PFSK-1 (cell line): ENCODE data around the gene OPA3.

ENCODE experiments used
- FOXP2 ChIP-seq: optimal IDR thresholded peaks from 2 replicates; pipeline ENCODE3; 2011; ENCODE audit warnings: borderline replicate concordance, control low read depth, inconsistent platforms; ENCODE audit not compliant: insufficient read depth; ENCODE audit errors: extremely low read length, extremely low read depth
- POLR2AphosphoS5 ChIP-seq: IDR thresholded peaks from 2 replicates; pipeline ENCODE4 v1.6.1; 2012; ENCODE audit warnings: low read depth, mild to moderate bottlenecking, control low read depth, low read length, moderate library complexity
- SIN3A ChIP-seq: IDR thresholded peaks from 2 replicates; pipeline ENCODE4 v1.6.1; 2012; ENCODE audit warnings: mild to moderate bottlenecking, low read length, moderate library complexity, borderline replicate concordance; ENCODE audit not compliant: insufficient read depth
- TAF1 ChIP-seq: IDR thresholded peaks from 2 replicates; pipeline ENCODE4 v1.6.1; 2012; ENCODE audit warnings: low read length, control low read depth, borderline replicate concordance; ENCODE audit not compliant: insufficient read depth
- TF ChIP-seq, protein P1 (sequence below), 2 experiments: IDR thresholded peaks; 2 replicates each; pipeline versions ENCODE4 v1.6.1 to v1.8.0; 2011 to 2012; ENCODE audit warnings: low read depth in 2 of 2, low read length in 2 of 2, control low read depth in 1 of 2, inconsistent platforms in 1 of 2, mild to moderate bottlenecking in 1 of 2, moderate library complexity in 1 of 2; ENCODE audit not compliant: insufficient read depth in 1 of 2

OPA3 gene

GRCh38 chr19:45601524-45602374, 17.1 kb upstream of the OPA3 start, which contains the start of gene GPR4:
GPR4 (minus strand) TSS chr19:45602212; CDS start chr19:45591866, 10,346 bp downstream.
- TF ChIP-seq POLR2AphosphoS5 (no peak), SIN3A (no peak), TAF1 (no peak)
- TF ChIP-seq, protein P1, sequence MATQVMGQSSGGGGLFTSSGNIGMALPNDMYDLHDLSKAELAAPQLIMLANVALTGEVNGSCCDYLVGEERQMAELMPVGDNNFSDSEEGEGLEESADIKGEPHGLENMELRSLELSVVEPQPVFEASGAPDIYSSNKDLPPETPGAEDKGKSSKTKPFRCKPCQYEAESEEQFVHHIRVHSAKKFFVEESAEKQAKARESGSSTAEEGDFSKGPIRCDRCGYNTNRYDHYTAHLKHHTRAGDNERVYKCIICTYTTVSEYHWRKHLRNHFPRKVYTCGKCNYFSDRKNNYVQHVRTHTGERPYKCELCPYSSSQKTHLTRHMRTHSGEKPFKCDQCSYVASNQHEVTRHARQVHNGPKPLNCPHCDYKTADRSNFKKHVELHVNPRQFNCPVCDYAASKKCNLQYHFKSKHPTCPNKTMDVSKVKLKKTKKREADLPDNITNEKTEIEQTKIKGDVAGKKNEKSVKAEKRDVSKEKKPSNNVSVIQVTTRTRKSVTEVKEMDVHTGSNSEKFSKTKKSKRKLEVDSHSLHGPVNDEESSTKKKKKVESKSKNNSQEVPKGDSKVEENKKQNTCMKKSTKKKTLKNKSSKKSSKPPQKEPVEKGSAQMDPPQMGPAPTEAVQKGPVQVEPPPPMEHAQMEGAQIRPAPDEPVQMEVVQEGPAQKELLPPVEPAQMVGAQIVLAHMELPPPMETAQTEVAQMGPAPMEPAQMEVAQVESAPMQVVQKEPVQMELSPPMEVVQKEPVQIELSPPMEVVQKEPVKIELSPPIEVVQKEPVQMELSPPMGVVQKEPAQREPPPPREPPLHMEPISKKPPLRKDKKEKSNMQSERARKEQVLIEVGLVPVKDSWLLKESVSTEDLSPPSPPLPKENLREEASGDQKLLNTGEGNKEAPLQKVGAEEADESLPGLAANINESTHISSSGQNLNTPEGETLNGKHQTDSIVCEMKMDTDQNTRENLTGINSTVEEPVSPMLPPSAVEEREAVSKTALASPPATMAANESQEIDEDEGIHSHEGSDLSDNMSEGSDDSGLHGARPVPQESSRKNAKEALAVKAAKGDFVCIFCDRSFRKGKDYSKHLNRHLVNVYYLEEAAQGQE (IDR thresholded peaks at IDR 0.05; ENCODE audit: insufficient read depth in 1 of 2, low read depth in 2 of 2, low read length in 2 of 2): no peak

DNA sequence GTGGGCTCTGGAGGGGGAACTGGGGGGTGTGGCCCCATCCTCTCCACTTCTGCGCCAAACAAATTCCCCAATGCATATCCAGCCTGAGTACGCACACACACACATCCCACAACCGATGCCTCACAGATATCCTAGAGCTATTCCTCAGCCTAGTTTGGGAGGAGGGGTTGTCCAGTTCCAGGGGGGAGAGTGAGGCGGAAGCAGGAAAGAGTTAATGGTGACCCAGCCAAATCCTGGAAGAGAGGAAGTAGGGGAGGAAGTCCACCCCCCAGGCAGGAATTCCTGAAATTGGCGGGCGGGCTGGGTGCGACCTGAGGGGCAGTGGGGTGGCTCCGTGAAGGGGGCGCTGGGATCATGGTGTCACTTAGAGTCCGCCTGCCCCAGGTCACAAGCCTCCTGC, 16.5 kb upstream of the OPA3 start:
- TF ChIP-seq POLR2AphosphoS5: no peak

DNA sequence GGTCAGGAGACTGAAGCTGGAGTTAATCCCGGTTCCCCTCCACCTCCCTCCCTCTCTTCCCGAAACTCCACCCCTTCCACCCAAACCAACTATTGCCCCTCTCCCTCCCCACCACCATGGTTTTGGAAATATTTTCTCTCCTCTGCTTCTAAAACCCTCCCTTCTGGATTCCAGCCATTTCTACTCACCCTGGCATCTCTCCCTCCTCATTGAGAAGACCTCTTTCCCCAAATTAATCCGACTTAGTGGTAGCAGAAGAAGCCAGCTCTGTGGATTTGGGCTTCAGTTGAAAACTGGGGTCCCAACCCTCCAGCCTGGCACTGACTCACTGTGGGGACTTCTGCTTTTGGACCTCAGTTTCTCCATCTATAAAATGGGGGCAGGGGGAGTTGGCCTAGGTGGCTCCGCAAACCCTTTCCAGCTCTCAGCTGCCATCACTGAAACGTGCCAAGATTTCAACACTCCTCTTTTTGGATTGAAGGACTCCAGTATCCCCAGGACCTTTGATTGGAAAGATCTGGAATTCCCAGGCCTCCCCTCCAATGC, 15.8 kb upstream of the OPA3 start:
- TF ChIP-seq TAF1: no peak
- TF ChIP-seq, protein P1 (IDR thresholded peaks at IDR 0.05; ENCODE audit: insufficient read depth in 1 of 2, low read depth in 2 of 2, low read length in 2 of 2): no peak
- no peak for TF ChIP-seq POLR2AphosphoS5
- no peak for TF ChIP-seq FOXP2
- no peak for TF ChIP-seq SIN3A

DNA sequence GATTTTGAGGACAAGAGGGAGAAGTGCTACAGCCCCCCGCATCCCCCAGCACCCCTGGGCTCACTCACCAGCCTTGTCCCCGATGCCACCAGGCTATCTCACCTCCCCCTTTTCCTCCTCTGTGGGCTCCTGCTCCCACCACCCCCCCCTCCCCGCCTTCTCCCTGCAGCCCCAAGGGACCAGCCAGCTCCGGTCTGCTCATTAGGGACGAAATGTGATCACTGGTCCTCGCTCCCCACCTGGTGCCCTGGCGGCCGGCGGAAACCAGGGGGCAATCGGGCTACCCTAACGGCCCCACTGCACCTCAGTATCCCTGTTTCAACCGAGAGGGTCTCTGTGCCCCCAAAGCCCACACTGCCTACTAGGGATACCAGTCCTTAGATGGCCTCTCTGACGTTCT, 14.7 kb upstream of the OPA3 start:
- no peak for TF ChIP-seq TAF1
- TF ChIP-seq SIN3A: no peak
- TF ChIP-seq, protein P1 (IDR thresholded peaks at IDR 0.05; ENCODE audit: insufficient read depth in 1 of 2, low read depth in 2 of 2, low read length in 2 of 2): no peak
- TF ChIP-seq POLR2AphosphoS5: no peak
- TF ChIP-seq FOXP2: no peak

DNA sequence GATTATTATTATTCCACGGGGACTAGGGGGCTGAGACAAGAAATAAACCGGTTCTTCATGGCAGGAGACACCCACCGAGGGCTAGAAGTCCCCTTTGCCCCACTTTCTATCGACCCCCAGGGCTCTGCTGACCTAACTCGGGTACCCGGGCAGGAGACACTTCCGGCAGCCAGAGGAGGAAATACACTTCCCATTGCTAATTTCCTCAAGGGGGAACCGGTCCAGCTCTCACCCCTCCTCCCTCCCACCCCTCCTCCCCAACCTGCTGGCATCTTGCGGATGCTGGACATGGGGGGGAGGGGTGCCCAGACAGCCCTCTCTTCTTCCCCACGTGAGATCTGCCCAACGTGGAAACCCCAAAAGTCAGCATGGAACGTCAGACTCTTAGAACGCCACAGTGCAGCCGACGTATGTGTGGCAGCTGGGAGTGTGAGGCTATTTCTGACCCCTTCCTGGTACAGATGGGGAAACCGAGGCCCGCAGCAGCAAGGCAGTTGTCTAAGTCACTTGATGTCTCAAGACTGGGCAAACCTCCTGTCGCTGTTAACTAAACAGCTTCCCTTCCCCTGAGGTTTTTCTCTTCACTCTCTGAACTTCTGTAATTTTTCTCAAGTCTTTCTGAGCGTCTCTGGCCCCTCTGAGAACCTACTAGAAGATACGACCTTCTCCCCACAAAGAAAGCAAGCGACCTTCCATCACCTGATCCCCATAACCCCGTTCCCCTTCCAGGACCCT, 13.8 kb upstream of the OPA3 start:
- TF ChIP-seq SIN3A (no peak), TAF1 (no peak), FOXP2 (no peak), POLR2AphosphoS5 (no peak)
- TF ChIP-seq, protein P1 (IDR thresholded peaks at IDR 0.05; ENCODE audit: insufficient read depth in 1 of 2, low read depth in 2 of 2, low read length in 2 of 2): no peak
